H1 (cell line): ENCODE measurements around the gene CUL4A. TPM values are rescaled to one million over a fixed set of nuclear protein-coding genes. Genes with fewer than 3 reads are reported as not detected.

Source experiments
- CTCF ChIA-PET: fragments of 300-600 bp; sonication (Branson Sonifier 250); formaldehyde crosslinking; loops from one replicate; lab custom pipeline; 2021; ENCODE audit not compliant: partially characterized antibody; lab: Charles Lee
- POLR2A ChIA-PET: fragments of 300-600 bp; sonication (Branson Sonifier 250); formaldehyde crosslinking; loops from one replicate; lab custom pipeline; 2021; ENCODE audit warnings: inconsistent platforms; ENCODE audit not compliant: partially characterized antibody; lab: Charles Lee
- DNase-seq, 2 experiments: peaks; one replicate each; pipeline versions ENCODE4 v3.0.0 to v3.0.0-alpha.2; 2010 to 2022; ENCODE audit warnings: low spot score in 2 of 2, low read depth in 1 of 2, mixed read lengths in 1 of 2
- FAIRE-seq: peaks from 2 replicates; lab custom pipeline; 2011; peaks lifted over from hg19 to GRCh38; lab: Jason Lieb, UNC
- H2AFZ ChIP-seq: 2 replicates; pipeline ENCODE4 v1.8.1; 2012; ENCODE audit warnings: low read length, inconsistent platforms
- H2AK5ac ChIP-seq: 2 replicates; pipeline ENCODE4 v1.6.1; 2013; ENCODE audit warnings: low read depth, low read length
- H2BK120ac ChIP-seq: replicated peaks from 2 replicates; pipeline ENCODE3; 2013; ENCODE audit warnings: low read depth, low read length, inconsistent platforms
- H2BK12ac ChIP-seq: 2 replicates; pipeline ENCODE4 v1.6.1; 2013; ENCODE audit warnings: low read depth, low read length
- H2BK15ac ChIP-seq: 2 replicates; pipeline ENCODE4 v1.6.1; 2013; ENCODE audit warnings: low read length
- H2BK20ac ChIP-seq: 2 replicates; pipeline ENCODE4 v1.6.1; 2013; ENCODE audit warnings: low read length
- H2BK5ac ChIP-seq: 2 replicates; pipeline ENCODE4 v1.6.1; 2013; ENCODE audit warnings: low read depth, low read length
- H3K14ac ChIP-seq: 2 replicates; pipeline ENCODE4 v1.6.1; 2013; ENCODE audit warnings: inconsistent platforms; ENCODE audit not compliant: insufficient read length
- H3K18ac ChIP-seq: 2 replicates; pipeline ENCODE4 v1.6.1; 2013; ENCODE audit warnings: low read length; ENCODE audit errors: extremely low read depth
- H3K23ac ChIP-seq: 2 replicates; pipeline ENCODE4 v1.6.1; 2013; ENCODE audit warnings: inconsistent platforms; ENCODE audit not compliant: insufficient read length
- H3K23me2 ChIP-seq: 2 replicates; pipeline ENCODE4 v1.6.1; 2013; ENCODE audit warnings: low read depth, low read length
- H3K27ac ChIP-seq: 2 replicates; pipeline ENCODE4 v1.6.1; 2011; ENCODE audit warnings: low read depth, low read length, inconsistent platforms
- H3K27me3 ChIP-seq, 4 experiments: replicated peaks in 1 of 4; 1 replicate in 1 of 4; 2 replicates in 3 of 4; pipeline versions ENCODE4 v1.6.1 to v1.8.1; 2011 to 2013; ENCODE audit warnings: low read length in 3 of 4, mild to moderate bottlenecking in 3 of 4, inconsistent platforms in 2 of 4, mixed read lengths in 2 of 4, moderate library complexity in 1 of 4; ENCODE audit not compliant: control insufficient read depth in 3 of 4, insufficient read depth in 3 of 4; ENCODE audit errors: extremely low read depth in 1 of 4
- H3K36me3 ChIP-seq, 4 experiments: 2 replicates each; pipeline versions ENCODE4 v1.6.1 to v1.8.1; 2011 to 2013; ENCODE audit warnings: mild to moderate bottlenecking in 4 of 4, low read length in 3 of 4, moderate library complexity in 2 of 4, control low read depth in 1 of 4, inconsistent platforms in 1 of 4; ENCODE audit not compliant: insufficient read depth in 4 of 4, control insufficient read depth in 2 of 4
- H3K4ac ChIP-seq: replicated peaks from 2 replicates; pipeline ENCODE3; 2013; ENCODE audit warnings: low read length, low read depth, mixed read lengths, inconsistent platforms; ENCODE audit not compliant: insufficient read length
- H3K4me1 ChIP-seq, 4 experiments: replicated peaks in 1 of 4; 1 replicate in 1 of 4; 2 replicates in 3 of 4; pipeline versions ENCODE4 v1.6.1 to v1.8.1; 2011 to 2013; ENCODE audit warnings: low read length in 3 of 4, inconsistent platforms in 2 of 4, mixed read lengths in 1 of 4; ENCODE audit not compliant: insufficient read depth in 4 of 4, control insufficient read depth in 3 of 4
- H3K4me2 ChIP-seq, 2 experiments: 2 replicates each; pipeline versions ENCODE4 v1.6.1 to v1.8.1; 2011 to 2013; ENCODE audit warnings: low read depth in 2 of 2, low read length in 2 of 2, control low read depth in 1 of 2, inconsistent platforms in 1 of 2, mild to moderate bottlenecking in 1 of 2; ENCODE audit not compliant: insufficient read depth in 1 of 2
- H3K4me3 ChIP-seq, 4 experiments: fragments of 200-600, 300-600 bp in 1 of 4; sonication (generic), shearing (Covaris generic), sonication (Bioruptor Twin) in 1 of 4; 2 replicates each; pipeline versions ENCODE4 v1.5.1 to v1.8.1; 2011 to 2016; ENCODE audit warnings: low read length in 4 of 4, low read depth in 3 of 4, control low read depth in 2 of 4, inconsistent platforms in 2 of 4, mild to moderate bottlenecking in 2 of 4, mixed read lengths in 1 of 4, moderate library complexity in 1 of 4; ENCODE audit not compliant: insufficient read depth in 2 of 4; ENCODE audit errors: extremely low read depth in 1 of 4
- H3K56ac ChIP-seq: replicated peaks from 2 replicates; pipeline ENCODE3; 2013; ENCODE audit warnings: low read depth, mild to moderate bottlenecking, mixed read lengths, low read length, inconsistent platforms; ENCODE audit not compliant: insufficient read length
- H3K79me1 ChIP-seq: 2 replicates; pipeline ENCODE4 v1.6.1; 2013; ENCODE audit warnings: low read depth, low read length, control low read depth
- H3K79me2 ChIP-seq, 2 experiments: 2 replicates each; pipeline versions ENCODE4 v1.6.1 to v1.8.1; 2012 to 2013; ENCODE audit warnings: low read length in 2 of 2, mild to moderate bottlenecking in 2 of 2, inconsistent platforms in 1 of 2; ENCODE audit not compliant: insufficient read depth in 2 of 2, control insufficient read depth in 1 of 2
- H3K9ac ChIP-seq, 4 experiments: replicated peaks in 1 of 4; 1 replicate in 1 of 4; 2 replicates in 3 of 4; pipeline versions ENCODE4 v1.6.1 to v1.8.1; 2011 to 2013; ENCODE audit warnings: low read depth in 3 of 4, low read length in 3 of 4, control low read depth in 2 of 4, mild to moderate bottlenecking in 2 of 4, moderate library complexity in 2 of 4, inconsistent platforms in 1 of 4; ENCODE audit errors: extremely low read depth in 1 of 4
- H3K9me3 ChIP-seq, 2 experiments: 2 replicates each; pipeline versions ENCODE4 v1.6.1 to v1.8.1; 2012 to 2013; ENCODE audit warnings: mild to moderate bottlenecking in 2 of 2, moderate library complexity in 2 of 2, control low read depth in 1 of 2, inconsistent platforms in 1 of 2, low read depth in 1 of 2, low read length in 1 of 2, mixed read lengths in 1 of 2; ENCODE audit not compliant: insufficient read depth in 2 of 2
- H4K20me1 ChIP-seq, 2 experiments: replicated peaks in 1 of 2; 2 replicates each; pipeline versions ENCODE3 to v1.8.1; 2011 to 2013; ENCODE audit warnings: inconsistent platforms in 2 of 2, low read length in 2 of 2, mild to moderate bottlenecking in 1 of 2; ENCODE audit not compliant: insufficient read depth in 2 of 2, control insufficient read depth in 1 of 2
- H4K5ac ChIP-seq: 2 replicates; pipeline ENCODE4 v1.6.1; 2013; ENCODE audit warnings: low read length, low read depth, mixed read lengths, inconsistent platforms; ENCODE audit not compliant: insufficient read length
- H4K8ac ChIP-seq: 2 replicates; pipeline ENCODE4 v1.8.0; 2013; ENCODE audit warnings: mild to moderate bottlenecking, moderate library complexity, low read length, inconsistent platforms; ENCODE audit not compliant: insufficient read depth; ENCODE audit errors: extremely low read depth
- H4K91ac ChIP-seq: replicated peaks from 2 replicates; pipeline ENCODE3; 2013; ENCODE audit warnings: low read length, mixed read lengths, inconsistent platforms; ENCODE audit not compliant: insufficient read length
- BCL11A ChIP-seq, 2 experiments: IDR thresholded peaks; one replicate each; pipeline ENCODE4 v1.6.1; 2011; ENCODE audit warnings: low read depth in 2 of 2, low read length in 2 of 2, mild to moderate bottlenecking in 2 of 2
- EP300 ChIP-seq, 2 experiments: IDR thresholded peaks; 1 replicate in 1 of 2; 2 replicates in 1 of 2; pipeline ENCODE4 v1.6.1; 2011 to 2012; ENCODE audit warnings: low read depth in 2 of 2, low read length in 2 of 2, mild to moderate bottlenecking in 2 of 2, borderline replicate concordance in 1 of 2, inconsistent platforms in 1 of 2, moderate library complexity in 1 of 2
- KDM1A ChIP-seq: fragments of 200-600, 300-600 bp; sonication (generic); IDR thresholded peaks from 2 replicates; pipeline ENCODE4 v1.7.1; 2016; ENCODE audit warnings: mild to moderate bottlenecking, low read length, borderline replicate concordance
- RFX5 ChIP-seq: IDR thresholded peaks from 2 replicates; pipeline ENCODE4 v1.6.1; 2011; ENCODE audit warnings: low read depth, low read length, improper control_type of control experiment, borderline replicate concordance
- RXRA ChIP-seq: IDR thresholded peaks from 2 replicates; pipeline ENCODE4 v1.6.1; 2011; ENCODE audit warnings: low read depth, mild to moderate bottlenecking, low read length, moderate library complexity; ENCODE audit not compliant: insufficient read depth
- SAP30 ChIP-seq: fragments of 300-600 bp; sonication (generic); IDR thresholded peaks from 2 replicates; pipeline ENCODE4 v1.7.1; 2012; ENCODE audit warnings: low read length, moderate library complexity, mild to moderate bottlenecking, inconsistent platforms; ENCODE audit not compliant: insufficient read depth, insufficient replicate concordance
- SP1 ChIP-seq: IDR thresholded peaks from 2 replicates; pipeline ENCODE4 v1.6.1; 2011; ENCODE audit warnings: low read depth, low read length
- SRF ChIP-seq: IDR thresholded peaks from 2 replicates; pipeline ENCODE4 v1.6.1; 2011; ENCODE audit warnings: mild to moderate bottlenecking, low read depth, low read length, moderate library complexity
- ZNF274 ChIP-seq: IDR thresholded peaks from 2 replicates; pipeline ENCODE4 v1.7.0; 2012; ENCODE audit warnings: low read length, borderline replicate concordance; ENCODE audit errors: extremely low read depth
- WGBS, 2 experiments: shearing (Covaris generic) in 1 of 2; methylation state at CpG; one replicate each; pipeline versions ENCODE4 v1.1.6 to v1.1.7; 2013 to 2015; ENCODE audit warnings: low lambda C conversion rate in 2 of 2, mixed read lengths in 2 of 2, inconsistent platforms in 1 of 2, low coverage in 1 of 2, missing lambda C conversion rate in 1 of 2; ENCODE audit not compliant: insufficient replicate concordance in 2 of 2, insufficient coverage in 1 of 2, insufficient read length in 1 of 2; ENCODE audit errors: extremely low coverage in 1 of 2, missing lambda C conversion rate in 1 of 2; 5-methylcytosine and 5-hydroxymethylcytosine counted together
- polyA plus RNA-seq, 7 experiments: library from polyadenylated mRNA; depleted of rRNA in 3 of 7; stranded (reverse) in 5 of 7; unstranded in 2 of 7; fragments of >200 nt in 5 of 7; fragments of 200-250 nt in 2 of 7; gene quantifications; 1 replicate in 5 of 7; 2 replicates in 1 of 7; 4 replicates in 1 of 7; pipeline versions ENCODE4 v1.2.1 to v1.2.3, GENCODE V29; 2011 to 2013; ENCODE audit warnings: missing spikeins in 2 of 7, mixed read lengths in 2 of 7
- total RNA-seq: library from RNA; stranded (reverse); fragmentation: NEBNext Ultra II Directional; extraction: Animal tissue kit (Norgen Biotek cat#: 25700); gene quantifications from 2 replicates; pipeline ENCODE4 v1.2.1, GENCODE V29; 2021
- TF ChIP-seq, protein P1 (sequence below): IDR thresholded peaks from 2 replicates; pipeline ENCODE4 v1.6.1; 2012; ENCODE audit warnings: low read length, inconsistent platforms

The CUL4A gene
- total and polyA plus RNA-seq, 2 of the 8 experiments (the other 6 are each of a cell fraction or from before 2014, with no cell fraction given), result 54.7 to 101 TPM

DNA sequence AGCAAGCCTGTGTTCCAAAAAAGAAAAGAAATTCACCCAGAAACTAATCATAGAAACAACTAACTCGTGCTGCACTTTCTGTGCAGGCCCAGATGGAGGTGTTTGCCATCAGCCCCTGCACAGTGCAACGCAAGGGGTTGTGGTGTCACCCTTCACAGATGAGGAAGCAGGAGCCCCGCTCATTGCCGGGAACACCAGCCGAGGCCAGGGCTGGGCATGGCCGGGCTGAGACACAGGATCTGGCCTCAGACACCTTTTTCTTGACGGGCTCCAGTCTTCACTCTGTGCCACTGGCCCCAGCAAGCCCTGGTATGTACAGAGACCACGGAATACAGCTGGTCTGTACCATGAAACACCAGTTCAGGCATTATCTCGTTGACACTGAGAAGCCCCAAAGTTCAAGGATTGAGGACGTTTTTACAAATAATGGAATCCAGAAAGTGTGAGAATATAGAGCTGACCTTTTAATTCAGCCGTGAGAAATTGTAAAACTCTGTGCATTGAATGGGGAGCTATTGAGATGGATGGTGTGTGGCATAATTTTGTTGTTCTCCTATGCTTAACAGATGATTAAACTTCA, 43.2 kb downstream of the CUL4A start:
- Histone ChIP-seq H2AK5ac (no peak overlapping the region), H3K18ac (no peak overlapping the region), H2BK20ac (no peak overlapping the region), H3K56ac (no peak overlapping the region), H3K4me3 (no peak overlapping the region), H2BK120ac (no peak overlapping the region), H3K79me1 (no peaks in the 10 kb centered on the region), H3K4me1 (no peaks in the 10 kb centered on the region), H3K4me2 (no peak overlapping the region), H3K23me2 (no peaks in the 10 kb centered on the region), H3K36me3 (peaks cover 24 to 89% (median 74%) of the 10 kb centered on the region in 4 experiments), H3K14ac (no peak overlapping the region), H3K9ac (no peak overlapping the region), H2AFZ (no peak overlapping the region), H3K27me3 (no peaks in the 10 kb centered on the region), H3K9me3 (no peaks in the 10 kb centered on the region), H2BK12ac (no peak overlapping the region), H3K4ac (no peak overlapping the region), H3K23ac (no peak overlapping the region), H4K91ac (no peak overlapping the region), H4K20me1 (peaks cover 4 to 5% of the 10 kb centered on the region in 2 experiments), H3K27ac (no peak overlapping the region), H4K8ac (no peak overlapping the region; the same call in 1 of the 2 replicates), H3K79me2 (no peaks in the 10 kb centered on the region), H2BK15ac (no peak overlapping the region), H2BK5ac (no peak overlapping the region; the same call in 1 of the 2 replicates), H4K5ac (no peak overlapping the region)
- POLR2A ChIA-PET, result interaction anchor here (0.7 to 3.5 kb wide), 3 partner anchors 18 to 44 kb away, joined by 4 to 10 read pairs (median 4); partner anchors contain the start of genes CUL4A and PCID2
- WGBS, 2 experiments, result 90% methylated on average over 11 of the region's 11 CpGs; no CpG with 5 or more reads in 1 of the 2 experiments
- DNase-seq, result no peak
- CTCF ChIA-PET, result interaction anchor here (0.6 kb wide), 1 partner anchor 113 kb away, joined by 4 read pairs; no protein-coding TSS in a partner anchor
- FAIRE-seq, result no peak
- TF ChIP-seq ZNF274 (no peak), SP1 (no peak), BCL11A (IDR thresholded peaks at IDR 0.05; ENCODE audit: low read depth in 2 of 2, low read length in 2 of 2) (no peak), SRF (no peak), EP300 (IDR thresholded peaks at IDR 0.05; ENCODE audit: borderline replicate concordance in 1 of 2, low read depth in 2 of 2, low read length in 2 of 2) (no peak), RXRA (no peak), KDM1A (no peak), RFX5 (no peak), SAP30 (no peak)
- TF ChIP-seq, protein P1, sequence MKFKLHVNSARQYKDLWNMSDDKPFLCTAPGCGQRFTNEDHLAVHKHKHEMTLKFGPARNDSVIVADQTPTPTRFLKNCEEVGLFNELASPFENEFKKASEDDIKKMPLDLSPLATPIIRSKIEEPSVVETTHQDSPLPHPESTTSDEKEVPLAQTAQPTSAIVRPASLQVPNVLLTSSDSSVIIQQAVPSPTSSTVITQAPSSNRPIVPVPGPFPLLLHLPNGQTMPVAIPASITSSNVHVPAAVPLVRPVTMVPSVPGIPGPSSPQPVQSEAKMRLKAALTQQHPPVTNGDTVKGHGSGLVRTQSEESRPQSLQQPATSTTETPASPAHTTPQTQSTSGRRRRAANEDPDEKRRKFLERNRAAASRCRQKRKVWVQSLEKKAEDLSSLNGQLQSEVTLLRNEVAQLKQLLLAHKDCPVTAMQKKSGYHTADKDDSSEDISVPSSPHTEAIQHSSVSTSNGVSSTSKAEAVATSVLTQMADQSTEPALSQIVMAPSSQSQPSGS, result no peak
